CD4-positive, alpha-beta T cell treated with Interleukin-15 for 4 hours (primary cell): Measurements from ENCODE around the gene HSBP1L1.
A peak's percentile ranks its signal among the peaks of the same experiment; 100 is the strongest.
"Not testable (repeated sequence)": the region's sequence is repeated elsewhere in the genome, so short reads cannot be mapped to it uniquely, and the experiment has no call there.

Experiments
- DNase-seq: peaks from one replicate; pipeline ENCODE4 v3.0.0-alpha.2; 2020; ENCODE audit warnings: low spot score

The HSBP1L1 gene

GRCh38 chr18:79987566-79987965, 23.1 kb downstream of the HSBP1L1 start:
- no peak for DNase-seq

GRCh38 chr18:79988071-79988450, 23.6 kb downstream of the HSBP1L1 start:
- peak; percentile 40 for DNase-seq

GRCh38 chr18:79988451-79989194, 24.2 kb downstream of the HSBP1L1 start, which contains the start of gene TXNL4A:
TXNL4A (minus strand) TSS chr18:79988563; CDS start chr18:79988392, 171 bp downstream.
- peak; percentile 81 for DNase-seq

- no peak for DNase-seq
These were observed 24.7 kb downstream of the HSBP1L1 start for GRCh38 chr18:79989195-79989497.

GRCh38 chr18:79991494-79991893, 27.1 kb downstream of the HSBP1L1 start:
- no peak for DNase-seq

GRCh38 chr18:79999701-80000100, 35.3 kb downstream of the HSBP1L1 start:
- not testable (repeated sequence) for DNase-seq

- no peak for DNase-seq
These were observed 36.4 kb downstream of the HSBP1L1 start for GRCh38 chr18:80000877-80001276.

- no peak for DNase-seq
These were observed 38.0 kb downstream of the HSBP1L1 start for GRCh38 chr18:80002468-80002867.

GRCh38 chr18:80004600-80005342, 40.3 kb downstream of the HSBP1L1 start:
- DNase-seq, result no peak

- DNase-seq, result no peak
These were observed 42.3 kb downstream of the HSBP1L1 start for GRCh38 chr18:80006724-80007123.

- no peak for DNase-seq
These were observed 45.5 kb downstream of the HSBP1L1 start for GRCh38 chr18:80009661-80010550.

- DNase-seq, result no peak
These were observed 46.1 kb downstream of the HSBP1L1 start for GRCh38 chr18:80010551-80010906.

- not testable (repeated sequence) for DNase-seq
These were observed 47.2 kb downstream of the HSBP1L1 start for GRCh38 chr18:80011496-80012137.

- no peak for DNase-seq
These were observed 48.3 kb downstream of the HSBP1L1 start for GRCh38 chr18:80012714-80013113.
